ENCODE data around the gene GFOD1.

The GFOD1 gene

DNA sequence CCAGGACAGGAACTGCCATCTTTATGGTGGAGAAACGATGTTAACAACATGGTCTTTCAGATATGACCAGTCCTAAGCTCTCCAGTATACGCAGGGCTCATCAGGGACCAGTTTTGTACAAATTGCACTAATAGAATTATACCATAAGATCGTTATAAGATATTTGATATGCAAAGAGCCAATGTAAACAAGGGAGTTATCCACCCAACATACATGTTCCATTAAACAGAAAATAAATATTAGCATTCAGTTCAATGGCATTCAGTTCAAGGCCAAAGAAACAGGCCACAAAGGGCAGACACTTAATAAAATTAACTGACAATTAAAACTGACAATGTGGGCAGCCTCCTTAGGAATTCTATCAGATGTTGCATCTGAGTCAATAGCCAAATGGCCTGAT is 2.6 kb downstream of the GFOD1 start:
- FAIRE-seq: no peak

DNA sequence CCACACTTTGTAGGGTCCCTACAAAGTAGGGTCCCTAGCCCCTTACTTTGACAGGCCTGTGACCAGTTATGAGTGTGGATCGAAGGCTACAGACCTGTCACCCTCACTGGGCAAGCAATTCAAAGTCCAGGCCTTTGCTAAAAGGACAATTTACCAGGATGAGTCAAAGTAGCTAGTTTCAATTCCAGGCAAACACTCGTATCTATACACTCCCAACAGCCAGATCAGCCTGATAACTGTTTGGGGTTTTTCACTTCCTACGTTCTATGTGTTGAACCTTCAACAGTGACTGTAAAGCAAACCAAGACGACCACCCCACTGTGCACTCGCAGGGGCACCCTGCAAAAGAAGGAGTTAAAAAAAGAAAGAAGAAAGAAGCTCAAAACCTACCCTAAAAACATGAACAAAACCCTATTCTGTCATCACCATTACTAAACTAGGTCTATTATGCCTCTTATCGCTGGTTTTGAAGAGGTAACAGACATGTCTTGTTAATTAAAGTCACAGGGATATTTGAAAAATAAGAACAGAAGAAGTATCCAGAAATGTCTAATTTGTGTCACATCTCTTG is 3.2 kb downstream of the GFOD1 start:
- FAIRE-seq: no peak

DNA sequence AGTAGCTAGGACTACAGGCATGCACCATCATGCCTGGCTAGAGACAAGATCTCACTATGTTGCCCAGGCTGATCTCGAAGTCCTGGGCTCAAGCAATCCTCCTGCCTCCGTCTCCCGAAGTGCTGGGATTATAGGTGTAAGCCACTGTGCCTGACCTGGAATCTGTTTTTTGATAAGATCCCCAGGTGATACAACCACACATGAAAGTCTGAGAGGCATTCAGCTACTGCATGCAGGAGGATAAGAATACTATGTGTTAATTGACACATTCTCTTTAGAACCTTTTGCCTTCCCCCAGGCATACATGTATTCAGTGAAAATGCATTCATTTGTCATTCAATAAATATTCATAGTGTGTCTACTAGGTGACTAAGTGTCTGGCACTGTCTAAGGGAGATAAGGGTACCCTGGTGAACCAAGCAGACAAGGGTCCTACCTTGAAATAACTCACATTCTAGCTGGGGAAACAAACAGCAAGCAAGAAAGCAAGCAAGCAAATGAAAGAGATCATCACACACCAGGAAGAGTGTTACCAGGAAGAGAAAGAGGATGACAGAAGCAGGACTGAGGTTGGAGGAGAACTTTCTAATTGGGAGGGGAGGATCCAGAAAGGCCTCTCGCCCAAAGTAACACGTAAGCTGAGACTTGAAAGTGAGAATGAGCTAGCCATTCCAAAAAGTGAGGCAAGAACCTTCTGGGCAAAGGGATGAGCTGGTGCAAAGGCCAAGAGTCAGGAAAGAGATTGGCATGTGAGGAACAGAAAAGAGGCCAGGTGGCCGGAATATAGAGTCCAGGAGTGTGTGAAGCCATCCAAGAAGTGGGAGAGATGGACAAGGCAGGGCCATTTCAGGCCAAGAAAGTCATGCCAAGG is 6.5 kb downstream of the GFOD1 start:
- no peak for FAIRE-seq

DNA sequence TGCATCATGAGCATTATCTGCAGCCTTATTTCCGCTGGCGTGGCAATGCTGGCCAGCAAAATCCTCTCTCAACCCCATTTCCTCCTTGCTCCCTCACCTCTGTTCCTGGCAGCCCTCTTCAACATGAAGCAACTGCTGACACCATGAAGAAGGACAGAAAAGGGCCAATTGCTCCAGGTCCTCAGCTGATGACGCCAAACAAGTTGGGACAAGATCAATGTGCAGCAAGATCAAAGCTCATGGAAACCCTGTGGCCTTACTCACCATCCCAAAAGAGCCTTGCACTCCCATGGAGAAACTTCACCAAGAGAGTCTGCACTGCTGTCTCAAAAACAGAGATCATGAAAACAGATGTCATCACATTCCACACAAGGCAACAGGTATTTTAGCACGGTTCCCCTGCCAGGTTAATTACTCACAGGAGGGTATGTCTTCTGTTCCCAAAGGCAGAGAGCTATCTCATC is 7.4 kb downstream of the GFOD1 start:
- no peak for FAIRE-seq

DNA sequence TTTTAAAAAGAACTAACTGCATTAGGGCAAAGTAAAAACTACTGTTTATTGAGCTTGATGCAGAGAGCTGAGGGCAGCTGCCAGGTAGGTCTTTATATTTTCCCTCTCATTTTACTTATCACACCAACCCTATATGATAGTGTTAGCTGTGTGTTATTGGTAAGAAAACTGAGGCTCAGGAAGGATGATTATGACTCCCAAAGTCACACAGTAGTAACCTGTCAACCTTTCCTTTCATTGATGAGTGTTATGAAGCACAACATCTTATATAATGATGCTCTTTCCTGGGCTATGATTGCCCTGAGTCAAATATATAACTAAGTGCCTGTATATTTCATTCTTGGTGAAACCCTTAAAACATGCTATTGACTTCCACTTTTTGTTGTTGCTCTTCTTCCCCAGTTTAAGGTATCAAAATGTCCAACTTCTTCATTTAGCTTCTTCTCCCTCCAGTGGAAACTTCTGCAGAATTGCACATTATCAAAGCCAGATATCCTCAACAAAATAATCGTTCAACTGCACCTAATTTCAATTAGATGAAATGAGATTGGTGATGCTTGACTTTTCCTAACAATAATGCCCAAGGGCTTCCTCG is 8.1 kb downstream of the GFOD1 start:
- no peak for FAIRE-seq

- FAIRE-seq: no peak
These were observed 8.9 kb downstream of the GFOD1 start for GRCh38 chr6:13478525-13478966.

DNA sequence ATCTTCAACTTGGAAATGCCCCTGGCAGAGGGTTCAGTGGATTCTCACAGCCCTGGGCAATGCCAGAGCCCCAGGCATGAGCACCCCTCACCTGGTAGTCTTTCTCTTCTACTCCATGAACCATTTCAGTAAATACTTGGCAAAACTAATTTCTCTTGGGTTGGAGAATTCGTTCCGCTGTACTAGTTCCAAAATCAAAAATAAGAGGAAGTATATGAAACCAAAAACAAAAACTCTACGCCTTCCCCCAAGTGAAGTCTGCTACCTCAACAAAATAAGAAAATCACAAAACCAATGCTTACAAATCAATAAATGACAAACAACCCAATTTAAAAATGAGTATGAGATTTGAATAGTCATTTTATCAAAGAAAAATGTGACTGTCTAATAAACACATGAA is 12.6 kb downstream of the GFOD1 start:
- FAIRE-seq: no peak

- FAIRE-seq: no peak
These were observed 13.0 kb downstream of the GFOD1 start for GRCh38 chr6:13474360-13474759.

- no peak for FAIRE-seq
These were observed 13.6 kb downstream of the GFOD1 start for GRCh38 chr6:13473768-13474165.

GRCh38 chr6:13472976-13473767 is 14.2 kb downstream of the GFOD1 start:
- FAIRE-seq: no peak

GRCh38 chr6:13472099-13472498 is 15.3 kb downstream of the GFOD1 start:
- no peak for FAIRE-seq

DNA sequence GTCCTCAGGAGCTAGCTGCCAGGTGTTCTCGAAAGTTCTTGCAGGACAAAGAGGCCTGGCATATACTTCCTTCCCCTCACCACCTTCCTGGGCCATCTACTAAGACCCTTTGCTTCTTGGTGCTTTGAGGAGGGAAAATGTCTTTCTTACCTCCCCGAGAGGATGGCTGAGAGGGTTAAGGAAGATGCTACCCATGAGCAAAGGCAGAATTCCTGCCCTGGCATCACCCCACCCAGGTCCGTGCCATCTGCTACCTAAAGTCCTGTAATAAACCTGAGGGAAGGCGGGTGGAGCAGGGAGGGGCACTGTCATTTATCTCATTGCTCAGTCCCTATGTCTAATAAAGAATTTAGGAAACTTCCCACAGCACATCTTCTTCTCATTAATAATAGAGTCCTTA is 16.2 kb downstream of the GFOD1 start:
- FAIRE-seq: no peak

GRCh38 chr6:13470238-13471140 is 16.9 kb downstream of the GFOD1 start:
- no peak for FAIRE-seq

DNA sequence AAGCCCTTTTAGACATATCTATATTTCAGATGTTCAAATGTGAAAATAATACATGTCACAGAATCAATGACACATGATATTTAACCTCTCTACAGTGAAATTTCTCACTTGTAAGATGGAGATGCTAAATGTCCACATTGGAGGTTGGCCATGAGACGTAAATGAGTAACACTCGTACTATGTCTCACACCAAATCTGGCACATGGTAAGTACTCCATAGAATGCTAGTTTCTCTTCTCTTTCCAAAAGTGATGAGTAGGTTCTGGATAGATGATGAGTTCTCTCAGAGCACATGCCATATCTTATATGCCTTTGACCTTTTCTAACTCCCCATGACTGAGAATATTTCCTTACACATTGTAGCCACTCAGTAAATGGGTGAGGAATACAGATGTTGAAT is 17.7 kb downstream of the GFOD1 start:
- FAIRE-seq: no peak

DNA sequence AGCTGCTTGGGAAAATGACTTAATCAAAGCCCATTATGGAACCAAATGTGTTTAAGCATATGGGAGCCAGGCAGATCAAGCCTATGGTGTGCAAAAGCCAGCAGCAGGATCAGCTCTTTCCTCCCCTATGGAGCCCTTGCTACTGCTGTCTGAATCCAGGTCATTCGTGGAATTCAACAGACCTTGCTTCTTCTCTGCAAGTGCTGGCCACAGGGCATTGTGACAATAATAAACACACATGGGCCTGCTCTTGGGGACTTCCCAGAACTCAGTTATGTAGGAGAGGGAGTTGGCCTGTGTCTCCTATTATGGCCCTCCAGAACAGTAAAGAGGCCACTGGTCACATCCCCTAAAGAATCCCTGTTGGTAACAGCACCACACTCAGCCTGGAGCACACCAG is 18.6 kb downstream of the GFOD1 start:
- no peak for FAIRE-seq

DNA sequence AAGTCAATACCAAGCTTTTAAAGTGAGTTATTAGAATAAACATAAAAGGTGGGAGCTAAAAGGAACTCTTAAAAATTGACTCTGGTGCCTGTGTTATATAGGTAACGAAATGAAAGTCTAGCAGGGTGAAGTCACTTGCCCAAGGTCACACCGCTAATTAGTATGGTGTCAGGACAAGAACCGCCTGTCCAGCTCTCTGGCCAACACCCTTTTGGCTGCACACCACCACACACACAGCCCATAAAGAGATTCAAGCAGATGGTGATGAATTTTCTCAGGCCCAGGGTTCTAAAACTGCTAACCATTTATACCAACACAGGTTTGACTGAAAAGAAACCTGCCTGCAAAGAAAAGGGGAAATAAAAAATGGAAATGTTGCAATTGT is 20.2 kb downstream of the GFOD1 start:
- no peak for FAIRE-seq

GRCh38 chr6:13466304-13467215 is 20.8 kb downstream of the GFOD1 start:
- FAIRE-seq: no peak

DNA sequence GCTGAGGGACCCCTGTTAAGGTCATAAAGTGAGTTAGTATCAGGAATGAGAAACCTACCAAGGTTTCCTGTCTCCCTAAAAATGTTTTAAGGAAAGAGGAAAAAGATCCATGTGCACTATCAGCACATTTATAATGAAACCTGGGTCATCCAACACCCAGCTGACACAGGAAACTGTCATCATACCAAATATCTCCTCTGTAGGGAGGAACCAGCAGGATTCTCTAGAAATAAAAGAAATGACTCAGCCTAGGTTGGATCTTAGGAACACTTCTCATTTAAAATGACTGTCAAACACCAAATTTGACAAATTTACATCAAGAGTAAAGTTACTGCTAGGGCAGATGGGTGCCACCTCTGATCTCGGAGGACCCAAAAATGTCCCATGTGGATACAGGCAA is 21.7 kb downstream of the GFOD1 start:
- no peak for FAIRE-seq

GRCh38 chr6:13463941-13464340 is 23.5 kb downstream of the GFOD1 start:
- no peak for FAIRE-seq

- FAIRE-seq: no peak
These were observed 24.1 kb downstream of the GFOD1 start for GRCh38 chr6:13463328-13463717.

Measured in islet of Langerhans (tissue), 1 donor.